Sciatic nerve (tissue), 2 donors: Measurements from ENCODE around the gene AGMO. TPM values are rescaled to one million over a fixed set of nuclear protein-coding genes. Genes with fewer than 3 reads are reported as not detected.
"Not testable (repeated sequence)": the region's sequence is repeated elsewhere in the genome, so short reads cannot be mapped to it uniquely, and the experiment has no call there.

Experiments used
- ATAC-seq: fragments of 200-7000 bp; cut with Tn5 transposase; one replicate; pipeline ENCODE4 v1.9.1; 2020; ENCODE audit warnings: mild to moderate bottlenecking, moderate library complexity
- DNase-seq: peaks from one replicate; pipeline ENCODE4 v3.0.0-alpha.2; 2020; ENCODE audit warnings: low spot score
- intact Hi-C: fragments of 100-400 bp; cut with DNase I; formaldehyde crosslinking; loops from one replicate; pipeline ENCODE4 v1.14.2; 2022
- total RNA-seq: library from RNA; stranded (reverse); fragmentation: NEBNext Ultra II Directional; extraction: Animal tissue kit (Norgen Biotek cat#: 25700); gene quantifications from one replicate; pipeline ENCODE4 v1.2.1, GENCODE V29; 2021
- donor health status: DM: no; HTN: no; CAD: no.
- donor health status: DM: no; HTN: no; CAD: no.

The AGMO gene
- total RNA-seq, 1 donor from 2014 or later, result 6.9 TPM

DNA sequence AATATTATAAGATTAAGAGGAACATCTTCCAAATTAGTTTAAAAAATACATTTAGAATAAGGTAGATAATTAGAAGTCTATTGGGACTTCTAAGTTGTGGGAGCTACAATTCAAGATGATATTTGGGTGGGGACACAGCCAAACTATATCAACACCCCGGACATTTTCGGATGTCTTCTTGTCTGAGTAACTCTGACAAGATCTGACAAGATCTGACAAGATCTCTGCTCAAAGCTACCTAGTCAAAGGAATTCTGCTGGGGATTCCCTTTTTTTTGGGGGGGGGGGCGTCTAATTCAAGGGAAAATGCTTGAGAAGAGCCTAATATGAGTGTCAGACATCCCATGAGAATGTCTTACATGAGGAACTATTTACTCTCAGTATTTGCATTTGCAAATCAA is 5.2 kb upstream of the AGMO start:
- no peak for ATAC-seq
- intact Hi-C loops, result no loop called here
- no peak for DNase-seq

DNA sequence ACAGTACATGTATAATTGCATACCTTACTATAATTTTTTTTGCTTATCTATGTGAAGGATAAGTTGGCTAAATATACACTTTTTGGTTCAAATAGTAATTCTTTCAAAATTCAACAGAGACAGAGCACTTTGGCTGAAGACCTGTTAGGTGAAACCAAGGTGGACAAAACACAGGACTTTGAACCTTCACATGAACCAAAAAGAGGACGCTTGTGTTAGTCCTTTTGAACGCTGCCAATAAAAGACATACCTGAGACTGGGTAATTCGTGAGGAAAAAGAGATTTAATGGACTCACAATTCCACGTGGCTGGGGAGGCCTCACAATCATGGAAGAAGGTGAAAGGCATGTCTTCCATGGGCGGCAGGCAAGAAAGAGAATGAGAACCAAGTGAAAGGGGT is 4.7 kb upstream of the AGMO start:
- intact Hi-C loops, result no loop called here
- DNase-seq, result no peak
- ATAC-seq, result no peak

DNA sequence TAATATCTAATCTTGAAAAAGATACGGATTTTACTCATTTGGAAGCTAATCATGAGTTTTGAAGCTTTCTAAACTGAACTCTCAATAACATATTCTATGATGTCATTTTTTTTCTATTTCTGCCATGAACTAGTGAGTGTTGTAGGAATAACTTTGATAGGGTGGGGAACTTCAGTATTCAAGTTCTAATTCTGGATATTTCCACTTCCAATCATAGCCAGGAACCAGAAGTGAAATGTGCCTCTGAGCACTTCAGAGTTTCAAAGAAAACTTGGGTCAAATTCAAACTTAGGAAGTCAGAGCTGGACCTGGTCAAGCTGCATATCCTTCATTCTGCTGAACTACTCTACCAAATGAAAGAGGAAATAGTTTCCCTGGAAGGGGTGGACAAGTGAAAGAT is 847 bp downstream of the AGMO start:
- DNase-seq (no peak), ATAC-seq (peak; percentile 54)
- intact Hi-C loops, result no loop called here

DNA sequence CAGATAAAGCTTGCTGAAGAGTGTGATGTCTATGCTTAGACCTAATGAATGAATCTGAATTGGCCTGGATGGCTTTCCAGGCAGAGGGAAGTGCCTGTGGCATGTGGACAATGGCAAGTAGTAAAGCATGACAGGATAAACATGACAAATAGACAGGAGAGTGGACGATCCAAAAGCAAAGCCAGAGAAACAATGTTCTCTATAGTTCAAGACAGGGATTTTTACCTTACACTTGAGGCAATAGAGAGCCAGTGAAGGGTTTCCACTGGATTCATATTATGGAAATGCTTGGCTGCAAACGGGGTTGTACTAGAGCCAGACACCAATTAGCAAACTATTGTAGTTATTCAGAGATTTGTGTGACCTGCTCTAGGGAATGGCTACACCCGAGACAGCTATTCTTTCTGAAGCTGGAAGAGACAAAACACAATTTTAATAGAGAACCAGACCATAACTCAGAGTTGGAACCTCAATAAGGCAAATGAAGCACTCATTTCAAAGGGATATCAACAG is 2.3 kb downstream of the AGMO start:
- intact Hi-C loops, result no loop called here
- no peak for ATAC-seq
- no peak for DNase-seq

DNA sequence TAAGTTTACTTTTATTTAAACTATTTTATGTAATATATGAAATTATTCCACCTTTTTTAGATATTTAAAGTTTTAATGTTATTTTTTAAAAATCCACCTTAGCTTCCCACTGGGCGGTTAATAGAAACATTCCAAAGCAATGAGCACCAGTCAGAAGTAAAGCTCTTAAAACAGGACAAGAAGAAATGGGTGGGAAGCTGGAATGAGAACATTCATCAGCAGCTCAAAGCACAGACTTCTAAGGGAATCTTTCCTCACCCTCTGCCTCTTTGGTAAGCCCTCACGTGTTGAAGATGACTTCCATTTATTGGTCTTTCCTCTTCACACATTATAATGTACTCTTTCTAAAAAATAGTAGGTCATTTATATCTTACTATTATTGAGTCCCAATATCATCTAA is 3.1 kb downstream of the AGMO start:
- DNase-seq, result no peak
- intact Hi-C loops, result no loop called here
- ATAC-seq, result peak; percentile 71

DNA sequence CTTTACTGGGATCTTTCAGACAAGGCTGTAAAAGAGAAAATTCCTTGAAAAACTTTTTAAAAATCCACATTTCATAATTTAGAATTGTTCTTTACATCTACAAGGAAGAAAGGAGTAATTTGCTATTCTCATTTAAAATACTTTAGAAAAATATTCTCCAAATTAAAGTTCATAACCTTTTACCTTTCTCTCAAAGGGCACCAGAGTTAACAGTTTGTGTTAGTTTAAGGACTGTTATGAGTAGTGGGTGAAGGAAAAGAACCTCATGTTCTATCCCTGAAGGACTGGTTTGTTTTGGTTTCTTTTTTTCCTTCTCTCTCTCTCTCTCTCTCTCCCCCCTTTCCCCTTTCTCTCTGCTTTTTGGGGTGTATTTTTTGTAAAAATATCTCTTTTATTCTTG is 4.1 kb downstream of the AGMO start:
- ATAC-seq, result peak; percentile 47
- intact Hi-C loops, result no loop called here
- no peak for DNase-seq

DNA sequence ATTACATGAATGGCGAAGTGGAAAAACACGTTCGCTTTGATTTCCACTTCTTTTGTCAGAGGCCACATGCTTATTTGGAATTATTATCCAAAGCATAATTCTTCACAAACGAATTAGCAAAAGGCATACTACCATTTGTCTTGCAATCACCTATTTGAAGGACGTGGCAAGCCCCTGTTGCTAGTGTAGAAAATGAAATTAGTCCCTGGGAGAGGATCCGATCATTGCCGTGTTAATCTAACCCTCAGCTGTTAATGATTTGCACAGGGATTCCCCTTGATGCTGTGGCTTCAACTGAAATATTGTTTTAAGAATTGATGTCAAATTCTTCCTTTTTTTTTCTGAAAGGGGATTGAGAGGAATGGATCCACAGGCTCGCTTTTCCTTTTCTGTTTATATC is 4.6 kb downstream of the AGMO start:
- intact Hi-C loops, result no loop called here
- DNase-seq, result no peak
- no peak for ATAC-seq

DNA sequence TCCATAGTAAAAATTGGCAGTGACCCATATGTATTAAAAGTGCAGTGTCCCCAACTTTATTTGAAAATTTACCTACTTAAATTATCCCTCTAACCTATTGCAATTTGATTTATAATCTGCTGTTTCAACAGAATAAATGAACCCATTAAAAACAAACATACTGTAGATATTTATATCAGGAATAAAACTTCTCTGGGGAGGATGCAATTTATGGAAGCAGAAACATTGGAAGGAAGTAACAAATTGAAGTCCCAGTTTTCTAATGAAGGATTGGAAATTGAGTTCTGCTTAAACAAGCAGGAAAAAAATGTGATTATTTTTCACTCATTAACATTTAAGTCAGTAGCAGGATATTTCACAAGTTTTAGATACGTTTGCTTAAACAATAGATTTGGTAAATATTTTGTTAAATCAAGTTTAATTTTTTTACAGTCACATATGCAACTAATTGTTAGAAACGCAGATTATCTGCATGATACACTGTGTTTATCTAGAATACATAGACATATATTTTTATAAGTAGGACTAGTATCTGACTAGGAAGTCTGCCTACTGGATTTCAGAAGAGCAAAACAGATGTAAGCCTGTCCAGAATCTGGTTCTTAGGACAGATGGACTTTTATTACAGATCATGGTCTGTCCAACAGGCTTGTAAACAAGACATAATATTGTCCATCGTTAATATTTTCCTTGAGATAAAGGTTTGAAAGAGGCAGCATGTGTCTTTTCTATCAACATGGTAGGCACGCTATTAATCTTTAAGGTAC is 5.3 kb downstream of the AGMO start:
- DNase-seq, result no peak
- intact Hi-C loops, result no loop called here
- no peak for ATAC-seq

DNA sequence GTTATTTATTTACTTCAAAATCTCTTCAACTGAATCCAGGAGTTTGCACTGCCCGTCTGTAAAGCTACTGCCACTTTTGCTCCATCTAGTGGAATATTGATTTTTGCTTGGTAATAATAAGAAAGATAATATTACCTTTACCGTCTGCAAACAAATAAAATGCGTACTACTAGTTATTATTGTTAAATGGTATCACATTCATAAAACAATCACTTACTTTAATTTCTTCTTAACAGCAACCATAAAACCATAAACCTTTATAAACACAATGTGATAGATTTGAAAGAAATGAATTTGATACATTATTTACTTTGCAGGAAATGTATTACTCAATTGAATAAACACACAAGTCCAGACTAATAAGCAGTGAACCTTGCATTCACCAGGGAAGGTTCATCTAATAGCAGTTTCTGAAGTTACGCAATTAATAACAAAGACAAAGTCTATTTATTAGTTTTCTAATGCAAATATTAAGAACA is 6.4 kb downstream of the AGMO start:
- DNase-seq, result no peak
- peak; percentile 64 for ATAC-seq
- intact Hi-C loops, result no loop called here

DNA sequence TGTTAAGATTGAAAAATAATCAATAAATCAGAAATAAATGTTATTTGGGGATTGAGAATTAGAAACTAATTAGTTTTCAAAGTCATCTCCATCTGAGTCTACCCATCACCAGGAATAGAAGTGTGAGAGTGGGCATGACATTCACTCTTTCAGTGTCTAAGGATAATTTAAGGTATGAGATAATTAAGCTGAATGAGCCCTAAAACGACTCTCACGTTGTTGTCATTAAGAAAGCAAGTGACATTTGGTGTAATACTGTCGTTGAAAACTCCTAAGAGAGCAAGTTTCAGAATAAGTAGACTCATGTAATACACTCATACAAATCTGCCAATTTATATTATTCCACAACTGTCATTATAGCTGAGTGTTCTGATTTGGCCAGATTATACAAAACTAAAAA is 7.1 kb downstream of the AGMO start:
- DNase-seq (no peak), ATAC-seq (no peak)
- intact Hi-C loops, result no loop called here

DNA sequence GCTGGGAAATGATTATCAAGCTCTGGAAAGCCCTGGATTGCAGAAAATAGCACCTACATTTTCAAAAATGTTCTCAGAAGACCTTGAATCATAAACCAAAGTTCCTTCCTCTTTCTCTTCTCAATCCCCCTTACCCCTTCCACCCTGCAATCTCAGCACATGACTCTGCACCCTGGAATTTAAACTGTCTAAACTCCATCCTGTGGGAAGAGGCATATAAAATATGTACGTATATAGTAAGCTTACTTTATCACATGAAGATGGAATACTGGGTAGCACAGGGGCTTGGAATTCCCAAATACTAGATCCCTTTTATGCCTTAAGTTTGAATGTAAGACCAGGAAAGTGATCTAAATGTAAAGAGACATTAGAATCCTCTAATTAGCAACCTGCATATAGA is 7.7 kb downstream of the AGMO start:
- DNase-seq (no peak), ATAC-seq (no peak)
- intact Hi-C loops, result no loop called here

DNA sequence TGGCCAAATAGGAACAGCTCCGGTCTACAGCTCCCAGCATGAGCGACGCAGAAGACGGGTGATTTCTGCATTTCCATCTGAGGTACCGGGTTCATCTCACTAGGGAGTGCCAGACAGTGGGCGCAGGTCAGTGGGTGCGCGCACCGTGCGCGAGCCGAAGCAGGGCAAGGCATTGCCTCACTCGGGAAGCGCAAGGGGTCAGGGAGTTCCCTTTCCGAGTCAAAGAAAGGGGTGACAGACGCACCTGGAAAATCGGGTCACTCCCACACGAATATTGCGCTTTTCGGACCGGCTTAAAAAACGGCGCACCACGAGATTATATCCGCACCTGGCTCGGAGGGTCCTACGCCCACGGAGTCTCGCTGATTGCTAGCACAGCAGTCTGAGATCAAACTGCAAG is 14.5 kb downstream of the AGMO start:
- DNase-seq, ATAC-seq, intact Hi-C loops: not testable (repeated sequence)

DNA sequence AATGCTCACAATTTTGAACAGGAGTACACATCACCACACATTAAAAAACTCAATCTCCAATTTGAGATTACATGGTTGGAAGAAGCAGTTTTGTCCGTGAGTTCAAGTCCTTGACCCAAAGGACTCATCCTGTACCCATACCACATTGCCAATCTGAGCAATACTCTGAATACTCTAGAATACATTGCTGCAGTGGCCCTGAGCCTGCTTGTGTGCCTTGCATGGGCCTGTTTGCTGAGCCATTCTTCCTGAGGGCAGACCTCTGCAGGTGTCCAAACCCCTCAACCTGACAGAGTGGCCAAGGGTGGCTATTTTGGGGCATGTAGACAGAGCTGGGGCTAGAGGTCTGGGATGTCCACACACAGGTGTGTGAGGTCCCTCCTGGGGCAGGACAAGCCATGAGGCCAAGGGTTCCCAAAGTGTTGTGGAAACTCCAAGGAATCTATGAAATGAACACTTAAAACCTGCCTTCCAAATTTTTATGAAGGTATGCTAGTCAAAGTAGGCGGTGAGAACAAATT is 15.5 kb downstream of the AGMO start:
- ATAC-seq, result no peak
- intact Hi-C loops, result no loop called here
- no peak for DNase-seq

DNA sequence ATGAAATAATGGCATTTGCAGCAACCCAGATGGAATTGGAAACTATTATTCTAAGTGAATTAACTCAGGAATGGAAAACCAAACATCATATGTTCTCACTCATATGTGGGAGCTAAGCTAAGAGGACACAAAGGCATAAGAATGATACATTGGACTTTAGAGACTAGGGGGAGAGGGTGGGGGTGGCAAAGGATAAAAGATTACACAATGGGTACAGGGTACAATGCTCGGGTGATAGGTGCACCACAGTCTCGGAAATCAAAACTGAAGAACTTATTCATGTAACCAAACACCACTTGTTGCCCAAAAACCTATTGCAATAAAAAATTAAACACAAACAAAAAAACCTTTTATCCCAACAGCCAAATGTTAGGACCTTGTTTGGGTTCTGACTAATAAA is 17.8 kb downstream of the AGMO start:
- intact Hi-C loops, result no loop called here
- ATAC-seq, result no peak
- DNase-seq, result no peak

DNA sequence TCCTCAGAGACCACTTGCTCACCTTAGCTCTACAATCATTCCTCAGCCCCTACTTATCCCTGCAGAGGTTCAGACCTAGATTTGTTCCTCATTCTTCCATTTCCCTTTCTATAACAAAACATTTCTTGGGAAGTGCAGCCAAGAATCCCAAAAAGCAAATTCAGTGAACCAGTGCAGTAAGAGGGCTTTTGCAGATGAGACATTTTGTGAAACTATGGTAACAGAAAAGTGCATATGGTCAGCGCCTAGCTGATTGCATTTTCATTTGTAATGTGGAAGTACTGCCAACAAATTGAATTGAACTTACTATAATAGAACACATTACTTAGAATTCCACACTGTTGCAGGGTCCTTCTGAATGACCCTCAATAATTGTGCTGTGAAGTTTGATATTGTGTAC is 18.6 kb downstream of the AGMO start:
- intact Hi-C loops, result no loop called here
- no peak for ATAC-seq
- DNase-seq, result no peak

DNA sequence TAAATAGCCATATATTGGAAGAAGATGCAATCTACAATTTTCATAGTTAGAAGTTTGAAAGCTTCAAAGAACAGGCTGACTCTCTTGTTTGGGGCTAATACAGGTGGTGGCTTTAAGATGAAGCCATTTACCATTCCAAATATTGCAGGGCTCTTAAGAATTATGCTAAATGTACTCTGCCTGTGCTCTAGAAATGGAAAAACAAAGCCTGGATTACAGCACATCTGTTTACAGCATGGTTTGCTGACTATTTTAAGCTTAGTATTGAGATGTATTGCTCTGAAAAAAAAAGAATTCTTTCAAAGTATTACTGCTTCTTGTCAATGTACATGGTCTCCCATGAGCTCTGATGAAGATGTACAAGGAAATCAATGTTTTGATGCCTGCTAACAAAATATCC is 34.2 kb downstream of the AGMO start:
- ATAC-seq (no peak), DNase-seq (no peak)
- intact Hi-C loops, result no loop called here

DNA sequence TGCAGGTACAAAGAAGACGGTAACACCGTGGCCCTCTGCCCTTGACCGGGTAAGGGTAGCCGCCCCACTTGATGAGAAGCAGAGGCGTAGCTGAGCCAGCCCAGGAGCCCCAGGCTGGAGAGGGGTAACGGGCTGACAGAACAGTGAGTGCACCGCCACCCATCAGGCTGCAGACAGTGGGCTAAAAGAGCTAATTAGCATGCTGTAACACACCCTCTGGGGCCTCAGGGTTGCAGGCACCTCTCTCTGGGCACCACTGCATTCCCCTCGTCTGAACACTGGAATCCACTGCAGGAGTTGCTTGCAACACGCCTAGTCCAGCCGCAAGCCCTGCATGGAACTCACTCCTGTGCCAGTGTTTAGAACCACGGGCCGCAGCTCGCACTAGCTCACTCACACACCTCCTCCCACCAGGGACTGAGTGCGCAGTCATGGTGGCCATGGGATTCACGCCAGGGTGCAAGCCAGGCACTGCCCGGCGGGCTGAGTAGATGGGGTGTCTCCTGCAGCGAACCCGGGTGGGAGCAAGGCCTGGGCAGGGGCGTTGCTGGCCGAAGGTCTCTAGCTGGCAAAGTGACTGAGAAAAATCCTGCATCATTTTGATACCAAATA is 36.1 kb downstream of the AGMO start:
- ATAC-seq (peak; percentile 39), DNase-seq (no peak)

DNA sequence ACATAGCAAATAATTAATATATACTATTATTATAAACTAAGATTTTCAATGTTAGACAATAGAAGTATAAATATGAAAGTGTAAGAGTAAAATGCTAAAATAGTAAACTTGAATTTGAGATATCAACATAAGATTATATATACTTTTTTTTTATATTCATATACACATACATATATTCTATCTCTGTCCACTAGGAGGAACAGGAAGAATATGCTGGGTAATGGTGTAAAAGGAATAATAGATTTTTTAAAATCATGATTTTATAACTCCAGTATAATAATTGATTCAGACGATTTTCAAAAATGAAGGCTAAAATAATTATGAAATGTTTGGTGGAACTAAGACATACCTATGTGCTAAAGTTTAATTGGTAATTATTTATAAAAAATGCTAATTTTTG is 37.7 kb downstream of the AGMO start:
- intact Hi-C loops, result no loop called here
- DNase-seq, result no peak

More for the DNA sequence above, 36.1 kb downstream of the AGMO start:
- intact Hi-C loops, result no loop called here

DNA sequence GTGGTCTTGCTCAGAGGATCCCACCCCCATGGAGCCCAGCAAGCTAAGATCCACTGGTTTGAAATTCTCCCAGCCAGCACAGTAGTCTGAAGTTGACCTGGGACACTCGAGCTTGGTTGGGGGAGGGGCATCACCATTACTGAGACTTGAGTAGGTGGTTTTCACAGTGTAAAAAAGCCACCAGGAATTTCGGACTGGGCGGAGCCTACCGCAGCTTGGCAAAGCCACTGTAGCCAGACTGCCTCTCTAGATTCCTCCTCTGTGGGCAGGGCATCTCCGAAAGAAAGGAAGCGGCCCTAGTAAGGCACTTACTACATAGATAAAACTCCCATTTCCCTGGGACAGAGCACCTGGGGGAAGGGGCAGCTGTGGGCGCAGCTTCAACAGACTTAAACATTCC is 44.0 kb downstream of the AGMO start:
- DNase-seq, ATAC-seq, intact Hi-C loops: not testable (repeated sequence)

More for the DNA sequence above, 37.7 kb downstream of the AGMO start:
- no peak for ATAC-seq

DNA sequence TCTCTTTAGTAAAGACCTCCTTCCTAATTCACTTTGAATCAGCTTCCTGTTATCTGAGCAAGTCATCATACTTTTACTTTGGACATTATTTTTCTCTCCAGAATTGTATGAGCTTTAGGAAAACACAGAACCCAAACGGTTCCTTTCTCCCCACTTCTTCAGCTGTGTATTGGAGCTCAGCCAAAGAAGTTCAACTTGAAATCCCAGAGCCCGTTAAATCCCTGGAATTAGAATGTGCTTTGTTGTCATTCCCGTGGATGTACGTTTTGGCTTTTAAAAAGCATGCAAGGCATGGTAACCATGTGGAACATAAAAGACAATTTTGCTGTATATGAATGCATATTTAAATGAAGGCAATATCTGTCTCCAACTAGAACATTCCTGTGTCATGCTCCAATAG is 46.6 kb downstream of the AGMO start:
- DNase-seq (no peak), ATAC-seq (peak; percentile 26)
- intact Hi-C loops, result no loop called here
